GM21619 (cell line): Measurements from ENCODE around the gene RLN3.
"Not testable (repeated sequence)": the region's sequence is repeated elsewhere in the genome, so short reads cannot be mapped to it uniquely, and the experiment has no call there.

Experiments used
- ATAC-seq: cut with Tn5 transposase; IDR thresholded peaks from one replicate; pipeline ENCODE4 v1.9.1; 2021; ENCODE audit not compliant: unreplicated experiment

The RLN3 gene

DNA sequence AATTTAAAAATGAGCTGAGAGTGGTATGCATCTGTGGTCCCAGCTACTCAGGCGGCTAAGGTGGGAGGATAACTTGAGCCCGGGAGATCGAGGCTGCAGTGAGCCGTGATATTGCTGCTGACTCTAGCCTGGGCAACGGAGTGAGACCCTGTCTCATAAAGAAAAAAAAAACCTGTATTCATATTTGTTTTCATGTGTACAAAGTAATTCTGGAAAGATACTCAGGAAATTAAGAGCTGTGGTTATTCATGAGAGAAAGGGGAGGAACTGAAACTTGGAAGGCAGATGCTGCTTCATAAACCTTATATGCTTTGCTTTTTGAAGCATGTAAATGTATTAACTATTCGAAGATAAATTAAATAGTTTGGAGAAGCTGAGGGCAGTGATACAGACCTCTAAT lies 8.8 kb upstream of the RLN3 start:
- no peak for ATAC-seq

DNA sequence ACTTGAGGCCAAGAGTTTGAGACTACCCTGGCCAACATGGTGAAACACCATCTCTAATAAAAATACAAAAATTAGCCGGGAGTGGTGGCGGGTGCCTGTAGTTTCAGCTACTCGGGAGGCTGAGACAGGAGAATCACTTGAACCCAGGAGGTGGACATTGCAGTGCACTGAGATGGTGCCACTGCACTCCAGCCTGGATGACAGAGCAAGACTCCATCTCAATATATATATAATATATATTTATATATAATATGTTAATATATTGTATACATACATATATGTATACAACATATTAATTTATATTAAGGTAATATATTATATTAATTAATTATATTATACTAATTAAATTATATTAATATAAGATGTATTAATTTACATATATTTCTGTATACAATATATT lies 8.2 kb upstream of the RLN3 start:
- ATAC-seq: not testable (repeated sequence)

DNA sequence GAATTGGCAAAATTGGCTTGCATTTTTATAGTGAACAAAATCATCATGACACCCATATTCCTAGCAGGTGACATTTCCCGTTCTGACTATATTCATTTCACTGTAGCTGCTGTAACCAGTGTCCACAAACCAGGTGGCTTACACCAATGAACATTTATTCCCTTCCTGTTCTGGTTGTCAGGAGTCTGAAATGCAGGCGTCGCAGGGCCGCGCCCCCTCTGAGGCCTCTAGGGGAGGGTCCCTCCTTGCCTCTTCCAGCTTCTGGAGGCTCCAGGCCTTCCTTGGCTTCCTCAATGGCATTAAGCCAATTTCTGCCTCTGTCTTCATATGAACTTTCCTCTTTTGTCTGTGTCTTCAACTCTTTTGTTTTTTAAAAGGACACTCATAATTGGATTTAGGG lies 6.5 kb upstream of the RLN3 start:
- ATAC-seq: no peak

DNA sequence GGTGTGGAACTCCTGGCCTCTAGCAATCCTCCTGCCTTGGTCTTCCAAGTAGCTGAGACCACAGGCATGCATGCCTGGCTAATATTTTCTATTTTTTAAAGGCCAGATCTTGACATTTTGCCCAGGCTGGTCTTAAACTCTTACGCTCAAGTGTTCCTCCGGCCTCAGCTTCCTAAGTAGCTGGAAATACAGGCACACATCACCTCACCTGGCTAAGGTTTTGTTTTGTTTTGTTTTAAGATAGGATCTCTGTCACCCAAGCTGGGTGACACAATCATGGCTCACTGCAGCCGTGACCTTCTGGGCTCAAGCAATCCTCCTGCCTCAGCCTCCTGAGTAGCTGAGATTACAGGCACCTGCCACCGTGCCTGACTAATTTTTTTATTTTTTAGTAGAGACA lies 5.5 kb upstream of the RLN3 start:
- ATAC-seq: no peak

DNA sequence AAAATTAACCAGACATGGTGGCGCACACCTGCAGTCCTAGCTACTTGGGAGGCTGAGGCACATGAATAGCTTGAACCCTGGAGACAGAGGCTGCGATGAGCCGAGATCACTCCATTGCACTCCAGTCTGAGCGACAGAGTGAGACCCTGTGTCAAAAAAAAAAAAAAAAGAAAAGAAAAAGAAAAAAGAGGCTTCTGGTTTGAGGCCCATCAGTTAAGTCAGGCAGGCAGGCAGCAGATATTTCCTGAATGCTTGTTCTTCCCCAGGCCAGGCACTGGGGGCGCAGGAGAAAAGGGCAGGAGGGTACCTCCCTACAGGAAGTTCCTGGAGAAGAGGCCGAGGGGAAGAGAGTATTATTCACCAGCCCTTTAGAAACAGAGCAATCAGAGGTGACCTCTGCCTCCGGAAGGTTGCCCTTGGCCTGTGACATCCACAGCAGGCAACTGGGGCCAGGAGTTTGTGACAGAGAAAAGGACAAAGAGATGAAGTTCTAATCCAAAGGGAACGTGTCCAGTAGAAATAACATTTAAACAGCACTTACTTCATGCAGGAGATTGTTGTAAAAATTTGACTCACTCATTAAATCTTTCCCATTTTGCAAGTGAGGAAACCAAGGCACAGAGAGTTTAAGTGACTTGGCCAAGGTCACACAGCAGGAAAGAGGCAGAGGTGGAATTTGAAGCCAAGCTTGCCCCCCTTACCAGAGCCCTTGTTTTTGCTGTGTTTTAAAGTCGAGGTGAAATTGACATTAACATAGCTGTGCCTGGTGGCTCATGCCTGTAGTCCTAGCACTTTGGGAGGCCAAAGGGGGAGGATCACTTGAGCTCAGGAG lies 4.3 kb upstream of the RLN3 start:
- no peak for ATAC-seq

DNA sequence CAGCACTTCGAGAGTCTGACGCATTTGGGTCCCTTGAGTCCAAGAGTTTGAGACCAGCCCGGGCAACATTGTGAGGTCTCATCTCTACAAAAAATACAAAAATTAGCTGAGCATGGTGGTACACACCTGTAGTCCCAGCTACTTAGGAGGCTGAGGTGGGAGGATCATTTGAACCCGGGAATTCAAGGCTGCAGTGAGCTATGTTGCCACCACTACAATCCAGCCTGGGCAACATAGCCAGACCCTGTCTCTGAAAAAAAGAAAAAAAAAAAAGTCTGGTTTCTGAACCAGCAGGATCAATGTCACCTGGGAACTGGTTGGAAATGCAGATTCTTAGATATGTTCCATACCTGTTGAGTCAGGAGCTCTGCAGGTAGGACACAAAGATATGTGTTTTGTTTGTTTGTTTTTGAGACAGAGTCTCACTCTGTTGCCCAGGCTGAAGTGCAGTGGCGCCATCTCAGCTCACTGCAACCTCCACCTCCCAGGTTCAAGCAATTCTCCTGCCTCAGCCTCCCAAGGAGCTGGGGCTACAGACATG lies 1.2 kb upstream of the RLN3 start:
- ATAC-seq: not testable (repeated sequence)

DNA sequence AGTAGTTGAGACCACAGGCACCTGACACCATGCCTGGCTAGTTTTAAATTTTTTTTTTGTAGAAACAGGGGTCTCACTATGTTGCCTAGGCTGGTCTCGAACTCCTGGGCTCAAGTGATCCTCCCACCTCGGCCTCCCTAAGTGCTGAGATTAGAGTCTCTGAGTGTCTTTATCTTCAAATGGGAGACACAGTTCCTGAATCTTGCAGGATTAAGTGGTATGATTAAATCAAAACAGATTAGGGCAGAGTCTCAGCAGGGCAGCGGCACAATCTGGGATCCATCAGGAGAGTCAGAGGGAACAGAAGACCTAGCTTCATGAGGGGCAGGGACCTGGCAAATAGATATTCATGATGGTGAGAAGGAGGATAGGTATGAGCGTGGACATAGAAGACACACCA lies 953 bp downstream of the RLN3 start:
- ATAC-seq: no peak

DNA sequence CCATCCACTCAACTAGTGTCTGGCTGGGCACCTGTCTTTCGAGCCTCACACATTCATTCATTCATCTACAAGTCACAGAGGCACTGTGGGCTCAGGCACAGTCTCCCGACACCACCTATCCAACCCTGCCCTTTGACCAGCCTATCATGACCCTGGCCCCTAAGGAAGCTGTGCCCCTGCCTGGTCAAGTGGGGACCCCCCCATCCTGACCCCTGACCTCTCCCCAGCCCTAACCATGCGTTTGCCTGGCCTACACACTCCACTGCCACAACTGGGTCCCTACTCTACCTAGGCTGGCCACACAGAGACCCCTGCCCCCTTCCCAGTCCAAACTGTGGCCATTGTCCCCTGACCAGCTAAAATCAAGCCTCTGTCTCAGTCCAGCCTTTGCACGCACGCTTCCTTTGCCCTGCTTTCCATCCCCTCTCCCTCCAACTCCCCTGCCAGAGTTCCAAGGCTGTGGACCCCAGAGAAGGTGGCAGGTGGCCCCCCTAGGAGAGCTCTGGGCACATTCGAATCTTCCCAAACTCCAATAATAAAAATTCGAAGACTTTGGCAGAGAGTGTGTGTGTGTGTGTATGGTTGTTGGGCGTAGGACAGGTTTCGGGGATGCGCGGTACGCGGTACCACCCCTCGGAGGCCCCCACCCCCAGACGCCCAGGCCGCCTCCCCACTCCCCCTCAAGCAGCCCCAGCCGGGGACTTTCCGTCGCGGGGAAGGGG lies 3.2 kb downstream of the RLN3 start:
- ATAC-seq: no peak

DNA sequence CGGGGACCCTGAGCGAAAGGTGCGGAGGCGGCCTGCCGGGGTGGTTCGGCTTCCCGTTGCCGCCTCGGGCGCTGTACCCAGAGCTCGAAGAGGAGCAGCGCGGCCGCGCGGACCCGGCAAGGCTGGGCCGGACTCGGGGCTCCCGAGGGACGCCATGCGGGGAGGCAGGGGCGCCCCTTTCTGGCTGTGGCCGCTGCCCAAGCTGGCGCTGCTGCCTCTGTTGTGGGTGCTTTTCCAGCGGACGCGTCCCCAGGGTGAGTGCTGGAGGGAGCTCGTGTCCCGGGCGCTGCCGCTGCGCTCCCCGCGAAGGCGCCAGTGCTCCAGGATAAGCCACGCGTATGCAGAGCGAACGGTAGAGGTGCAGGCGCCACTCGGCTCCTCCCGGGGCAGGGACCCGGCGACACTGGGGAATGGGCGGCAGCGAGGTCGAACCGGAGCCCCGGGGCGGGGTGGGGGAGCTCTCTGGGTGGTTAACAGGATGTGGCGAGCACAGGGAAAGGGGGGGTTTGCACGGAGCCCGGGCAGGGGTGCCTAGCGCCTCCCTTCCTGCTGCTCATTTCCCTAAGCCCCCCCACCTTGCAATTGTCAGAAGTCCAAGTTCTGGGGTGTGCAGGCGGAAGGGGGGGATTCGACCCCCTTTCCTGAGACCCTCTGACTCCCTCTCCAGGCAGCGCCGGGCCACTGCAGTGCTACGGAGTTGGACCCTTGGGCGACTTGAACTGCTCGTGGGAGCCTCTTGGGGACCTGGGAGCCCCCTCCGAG lies 4.0 kb downstream of the RLN3 start, which contains the start of gene IL27RA:
Gene IL27RA (plus strand): TSS at position 44 of the 762 bp plus-strand sequence. CDS start 111 bp downstream, at position 155.
- ATAC-seq: no peak

DNA sequence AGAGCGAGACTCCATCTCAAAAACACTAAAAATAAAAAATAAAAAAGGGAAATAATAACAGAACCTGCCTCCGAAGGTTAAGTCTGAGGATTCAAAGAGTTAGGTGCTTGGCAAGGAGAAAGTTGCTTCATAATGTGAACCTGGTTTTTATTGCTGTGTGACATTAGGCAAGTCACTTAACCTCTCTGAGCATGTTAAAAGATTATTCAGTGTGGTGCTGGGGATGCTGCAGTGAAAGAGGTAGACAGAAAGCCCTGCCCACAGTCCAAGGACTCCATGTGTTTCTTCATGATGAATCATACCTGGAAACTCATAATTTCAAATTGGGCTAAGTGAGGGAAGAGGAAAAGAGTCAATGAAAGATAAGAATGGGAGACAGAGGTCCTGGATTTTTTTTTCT lies 6.0 kb downstream of the RLN3 start:
- ATAC-seq: no peak

DNA sequence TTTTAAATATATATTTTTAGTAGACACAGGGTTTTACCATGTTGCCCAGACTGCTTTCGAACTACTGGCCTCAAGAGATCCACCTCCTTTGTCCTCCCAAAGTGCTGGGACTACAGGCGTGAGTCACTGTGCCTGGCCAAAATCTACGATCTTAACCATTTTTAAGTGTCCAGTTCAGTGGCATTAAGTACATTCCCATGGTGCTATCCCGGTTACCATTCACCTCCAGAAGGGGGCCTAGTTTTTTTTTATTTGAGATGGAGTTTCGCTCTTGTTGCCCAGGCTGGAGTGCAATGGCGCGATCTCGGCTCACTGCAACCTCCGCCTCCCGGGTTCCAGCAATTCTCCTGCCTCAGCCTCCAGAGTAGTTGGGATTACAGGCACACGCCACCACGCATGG lies 7.2 kb downstream of the RLN3 start:
- ATAC-seq: not testable (repeated sequence)

DNA sequence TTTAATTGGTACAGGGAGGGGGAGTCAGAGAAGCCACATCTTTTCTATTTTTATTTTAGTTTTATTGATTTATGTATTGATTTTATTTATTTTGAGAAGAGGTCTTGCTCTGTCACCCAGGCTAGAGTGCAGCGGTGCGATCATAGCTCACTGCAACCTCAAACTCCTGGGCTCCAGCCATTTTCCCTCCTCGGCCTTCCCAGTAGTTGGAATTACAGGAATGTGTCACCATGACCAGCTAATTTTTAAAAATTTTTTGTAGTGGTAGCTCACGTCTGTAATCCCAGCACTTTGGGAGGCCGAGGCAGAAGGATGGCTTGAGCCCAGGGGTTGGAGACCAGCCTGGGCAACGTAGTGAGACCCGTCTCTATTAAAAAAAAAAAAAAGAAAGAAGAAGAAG lies 7.8 kb downstream of the RLN3 start:
- no peak for ATAC-seq

DNA sequence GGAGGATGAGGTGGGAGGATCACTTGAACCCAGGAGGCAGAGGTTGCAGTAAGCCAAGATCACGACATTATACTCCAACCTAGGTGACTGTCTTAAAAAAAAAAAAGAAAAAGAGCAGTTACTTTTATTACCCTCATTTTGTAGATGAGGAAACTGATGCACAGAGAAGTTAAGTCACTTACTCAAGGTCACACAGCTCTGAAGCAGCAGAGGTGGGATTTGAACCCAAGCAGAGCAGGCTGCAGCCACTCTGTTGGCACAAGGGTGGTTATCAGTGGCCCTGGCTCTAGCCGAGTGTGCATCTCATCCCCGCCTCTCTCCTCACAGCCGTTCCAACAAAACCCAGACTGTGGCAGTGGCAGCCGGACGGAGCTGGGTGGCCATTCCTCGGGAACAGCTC lies 11.2 kb downstream of the RLN3 start:
- ATAC-seq: no peak

DNA sequence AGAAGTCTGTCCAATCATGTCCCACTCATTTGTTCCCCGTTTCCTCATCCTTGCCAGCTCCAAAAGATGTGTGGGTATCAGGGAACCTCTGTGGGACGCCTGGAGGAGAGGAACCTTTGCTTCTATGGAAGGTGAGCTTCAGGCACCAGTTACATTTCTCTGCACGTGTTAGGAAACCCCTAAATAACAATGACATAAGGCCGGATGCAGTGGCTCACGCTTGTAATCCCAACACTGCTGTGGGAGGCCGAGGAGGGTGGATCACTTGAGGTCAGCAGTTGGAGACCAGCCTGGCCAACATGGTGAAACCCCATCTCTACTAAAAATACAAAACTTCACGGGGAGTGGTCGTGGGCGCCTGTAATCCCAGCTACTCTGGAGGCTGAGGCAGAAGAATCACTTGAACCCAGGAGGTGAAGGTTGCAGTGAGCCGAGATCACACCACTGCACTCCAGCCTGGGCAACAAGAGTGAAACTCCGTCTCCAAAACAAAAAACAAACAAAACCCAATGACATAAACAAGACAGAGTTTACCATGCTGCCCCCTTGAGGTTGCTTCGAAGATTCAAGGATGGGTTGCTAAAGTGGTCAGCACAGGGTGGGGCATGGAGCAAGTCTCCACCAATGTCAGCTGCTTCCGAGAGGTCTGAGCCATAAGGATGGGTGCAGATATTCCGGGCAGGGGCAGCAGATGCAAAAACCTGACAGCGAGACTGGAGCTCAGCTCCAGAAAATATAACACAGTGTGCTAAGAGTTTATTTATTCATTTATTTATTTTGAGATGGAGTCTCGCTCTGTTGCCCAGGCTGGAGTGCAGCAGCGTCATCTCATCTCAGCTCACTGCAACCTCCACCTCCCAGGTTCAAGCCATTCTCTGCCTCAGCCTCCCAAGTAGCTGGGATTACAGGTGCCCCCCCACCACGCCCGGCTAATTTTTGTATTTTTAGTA lies 15.0 kb downstream of the RLN3 start:
- ATAC-seq: not testable (repeated sequence)

DNA sequence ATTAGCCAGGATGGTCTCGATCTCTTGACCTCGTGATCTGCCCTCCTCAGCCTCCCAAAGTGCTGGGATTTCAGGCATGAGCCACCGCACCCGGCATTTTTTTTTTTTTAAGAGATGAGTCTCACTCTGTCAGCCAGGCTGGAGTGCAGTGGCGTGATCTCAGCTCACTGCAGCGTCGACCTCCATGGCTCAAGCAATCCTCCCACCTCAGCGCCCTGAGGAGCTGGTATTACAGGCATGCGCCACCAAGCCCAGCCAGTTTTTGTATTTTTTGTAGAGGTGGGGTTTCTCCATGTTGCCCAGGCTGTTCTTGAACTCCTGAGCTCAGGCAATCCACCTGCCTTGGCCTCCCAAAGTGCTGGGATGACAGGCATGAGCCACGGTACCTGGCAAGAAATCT lies 19.9 kb downstream of the RLN3 start:
- ATAC-seq: not testable (repeated sequence)

DNA sequence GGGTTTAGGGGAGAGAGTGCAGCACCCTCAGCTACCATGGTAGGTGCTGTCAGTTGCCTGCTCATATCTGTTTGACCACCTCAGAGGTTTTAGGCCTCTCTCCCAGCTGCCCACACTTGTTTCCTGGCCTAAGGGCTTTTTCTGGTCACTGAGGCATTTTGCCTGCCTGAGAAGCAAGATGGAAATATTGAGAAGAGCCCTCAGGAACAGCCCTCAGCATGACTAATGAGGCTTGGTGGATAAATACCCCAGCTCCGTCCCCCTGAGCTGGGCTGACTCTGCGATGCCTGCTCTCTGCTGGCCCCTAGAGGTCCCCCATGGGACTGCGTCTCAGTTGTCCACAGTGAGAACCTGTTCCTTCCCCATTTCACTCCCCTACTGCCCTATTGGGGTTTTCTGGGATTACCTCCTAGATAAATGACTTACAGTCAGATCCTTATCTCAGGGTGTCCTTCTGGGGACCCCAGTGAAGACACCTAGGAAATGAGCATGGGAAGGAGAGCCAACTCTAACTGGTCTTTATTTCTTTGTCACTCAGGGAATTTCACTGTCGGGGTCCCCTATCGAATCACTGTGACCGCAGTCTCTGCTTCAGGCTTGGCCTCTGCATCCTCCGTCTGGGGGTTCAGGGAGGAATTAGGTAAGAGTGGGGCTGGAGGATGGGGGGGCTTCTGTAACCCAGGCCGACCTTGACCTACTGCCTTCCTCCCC lies 20.6 kb downstream of the RLN3 start:
- ATAC-seq: no peak

DNA sequence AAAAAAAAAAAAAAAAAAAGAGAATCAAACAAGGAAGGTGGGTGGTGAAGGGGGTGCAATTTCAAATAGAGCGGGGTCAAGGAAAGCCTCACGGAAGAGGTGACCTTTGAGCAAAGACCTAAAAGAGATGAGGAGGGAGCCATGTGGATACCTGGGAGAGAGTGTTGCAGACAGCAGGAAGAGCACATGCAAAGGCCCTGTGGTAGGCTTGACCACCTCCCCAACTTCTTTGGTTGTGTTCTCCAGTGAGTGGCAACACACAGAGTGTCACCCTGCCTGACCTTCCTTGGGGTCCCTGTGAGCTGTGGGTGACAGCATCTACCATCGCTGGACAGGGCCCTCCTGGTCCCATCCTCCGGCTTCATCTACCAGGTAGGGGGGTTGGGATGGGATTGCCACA lies 22.6 kb downstream of the RLN3 start:
- no peak for ATAC-seq

DNA sequence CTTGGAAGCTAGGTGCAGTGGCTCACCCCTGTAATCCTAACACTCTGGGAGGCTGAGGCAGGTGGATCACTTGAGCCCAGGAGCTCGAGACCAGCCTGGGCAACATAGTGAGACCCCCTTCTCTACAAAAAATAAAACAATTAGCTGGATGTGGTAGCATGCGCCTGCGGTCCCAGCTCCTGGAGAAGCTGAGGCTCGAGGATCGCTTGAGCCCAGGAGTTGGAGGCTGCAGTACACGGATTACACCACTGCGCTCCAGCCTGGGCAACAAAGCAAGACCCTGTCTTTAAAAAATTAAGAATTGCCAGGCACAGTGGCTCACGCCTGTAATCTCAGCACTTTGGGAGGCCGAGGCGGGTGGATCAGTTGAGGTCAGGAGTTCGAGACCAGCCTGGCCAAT lies 23.0 kb downstream of the RLN3 start:
- not testable (repeated sequence) for ATAC-seq

DNA sequence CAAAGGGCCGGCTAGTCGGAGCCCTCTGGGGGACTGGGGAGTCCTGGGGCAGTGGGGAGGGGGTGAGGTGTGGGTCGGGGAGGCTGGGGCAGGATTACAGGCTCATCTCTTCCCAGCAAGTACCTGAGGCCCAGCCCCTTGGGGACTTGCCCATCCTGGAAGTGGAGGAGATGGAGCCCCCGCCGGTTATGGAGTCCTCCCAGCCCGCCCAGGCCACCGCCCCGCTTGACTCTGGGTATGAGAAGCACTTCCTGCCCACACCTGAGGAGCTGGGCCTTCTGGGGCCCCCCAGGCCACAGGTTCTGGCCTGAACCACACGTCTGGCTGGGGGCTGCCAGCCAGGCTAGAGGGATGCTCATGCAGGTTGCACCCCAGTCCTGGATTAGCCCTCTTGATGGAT lies 24.0 kb downstream of the RLN3 start:
- no peak for ATAC-seq

DNA sequence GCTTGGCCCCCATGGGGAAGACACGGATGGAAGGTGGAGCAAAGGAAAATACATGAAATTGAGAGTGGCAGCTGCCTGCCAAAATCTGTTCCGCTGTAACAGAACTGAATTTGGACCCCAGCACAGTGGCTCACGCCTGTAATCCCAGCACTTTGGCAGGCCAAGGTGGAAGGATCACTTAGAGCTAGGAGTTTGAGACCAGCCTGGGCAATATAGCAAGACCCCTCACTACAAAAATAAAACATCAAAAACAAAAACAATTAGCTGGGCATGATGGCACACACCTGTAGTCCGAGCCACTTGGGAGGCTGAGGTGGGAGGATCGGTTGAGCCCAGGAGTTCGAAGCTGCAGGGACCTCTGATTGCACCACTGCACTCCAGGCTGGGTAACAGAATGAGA lies 24.5 kb downstream of the RLN3 start:
- no peak for ATAC-seq
